Pancreas (tissue), 10 donors: ENCODE results near the gene CTIF. TPM values are rescaled to one million over a fixed set of nuclear protein-coding genes. Genes with fewer than 3 reads are reported as not detected.
A peak's percentile ranks its signal among the peaks of the same experiment; 100 is the strongest.

Experiments
- ATAC-seq, 4 donors: fragments of 200-7000 bp; cut with Tn5 transposase; one replicate each; pipeline versions ENCODE4 v1.8.0 to v1.9.1; 2020; ENCODE audit warnings: mild to moderate bottlenecking in 4 of 4, moderate library complexity in 4 of 4
- DNase-seq, 6 donors: peaks; one replicate each; pipeline ENCODE4 v3.0.0-alpha.2; 2020
- FAIRE-seq: peaks from 2 replicates; lab custom pipeline; 2012; peaks lifted over from hg19 to GRCh38; lab: Jason Lieb, UNC
- H3K27ac ChIP-seq, 4 donors: fragments of 200-600 bp; sonication (generic); 1 replicate in 3 of 4; 2 replicates in 1 of 4; pipeline versions ENCODE4 v1.5.0 to v1.8.0; 2020
- H3K27me3 ChIP-seq, 4 donors: fragments of 200-600 bp; one replicate each; pipeline ENCODE4 v1.8.0; 2021
- H3K36me3 ChIP-seq, 3 donors: fragments of 200-600 bp; sonication (generic) in 1 of 3; one replicate each; pipeline versions ENCODE4 v1.5.0 to v1.8.0; 2020 to 2021
- H3K4me1 ChIP-seq, 3 donors: fragments of 200-600 bp; one replicate each; pipeline ENCODE4 v1.8.0; 2021
- H3K4me3 ChIP-seq, 4 donors: fragments of 200-600 bp; sonication (generic) in 2 of 4; one replicate each; pipeline versions ENCODE4 v1.5.0 to v1.8.0; 2020 to 2021
- H3K9me3 ChIP-seq, 4 donors: fragments of 200-600 bp; one replicate each; pipeline ENCODE4 v1.8.0; 2021
- WGBS, 2 donors: extraction: QIAGEN DNeasy Blood & Tissue Kit; methylation state at CpG; one replicate each; pipeline ENCODE4 v1.1.7; 2013; 5-methylcytosine and 5-hydroxymethylcytosine counted together
- intact Hi-C, 3 donors: fragments of 100-400 bp; cut with DNase I; formaldehyde crosslinking; loops; one replicate each; pipeline versions ENCODE4 v1.11.1 to v1.14.2; 2022
- polyA plus RNA-seq, 2 donors: library from polyadenylated mRNA; stranded (reverse); fragments of 200-250 nt; gene quantifications; one replicate each; pipeline ENCODE4 v1.2.3, GENCODE V29; 2013
- total RNA-seq, 6 donors: library from RNA; stranded (reverse); fragmentation: NEBNext Ultra II Directional in 4 of 6; extraction: Animal tissue kit (Norgen Biotek cat#: 25700) in 4 of 6; gene quantifications; one replicate each; pipeline versions ENCODE4 v1.2.1 to v1.2.4, GENCODE V29; 2021 to 2023
- TF ChIP-seq, protein P1 (sequence below), 4 donors: fragments of 200-600 bp; sonication (generic) in 3 of 4; IDR thresholded peaks; one replicate each; pipeline versions ENCODE4 v1.5.0 to v1.8.0; 2021; ENCODE audit warnings: antibody characterized with exemption in 4 of 4
- donor health status: healthy with polysubstance abuse.
- donor health status: DM: no; HTN: no; CAD: no; lungs with moderate emphysema.
- donor health status: DM: no; HTN: no; CAD: no.
- donor health status: control.
- donor health status: control.
- donor health status: Bipolar disorder and iron deficiency.
- donor health status: DM: yes; HTN: yes; CAD: no.
- donor health status: DM: no; HTN: no; CAD: no.
- donor health status: DM: no; HTN: no; CAD: no.
- donor health status: DM: yes; HTN: yes; CAD: no.

CTIF gene
- total and polyA plus RNA-seq, 8 donors = 15.1 to 27.4 (median 16.7) TPM

DNA sequence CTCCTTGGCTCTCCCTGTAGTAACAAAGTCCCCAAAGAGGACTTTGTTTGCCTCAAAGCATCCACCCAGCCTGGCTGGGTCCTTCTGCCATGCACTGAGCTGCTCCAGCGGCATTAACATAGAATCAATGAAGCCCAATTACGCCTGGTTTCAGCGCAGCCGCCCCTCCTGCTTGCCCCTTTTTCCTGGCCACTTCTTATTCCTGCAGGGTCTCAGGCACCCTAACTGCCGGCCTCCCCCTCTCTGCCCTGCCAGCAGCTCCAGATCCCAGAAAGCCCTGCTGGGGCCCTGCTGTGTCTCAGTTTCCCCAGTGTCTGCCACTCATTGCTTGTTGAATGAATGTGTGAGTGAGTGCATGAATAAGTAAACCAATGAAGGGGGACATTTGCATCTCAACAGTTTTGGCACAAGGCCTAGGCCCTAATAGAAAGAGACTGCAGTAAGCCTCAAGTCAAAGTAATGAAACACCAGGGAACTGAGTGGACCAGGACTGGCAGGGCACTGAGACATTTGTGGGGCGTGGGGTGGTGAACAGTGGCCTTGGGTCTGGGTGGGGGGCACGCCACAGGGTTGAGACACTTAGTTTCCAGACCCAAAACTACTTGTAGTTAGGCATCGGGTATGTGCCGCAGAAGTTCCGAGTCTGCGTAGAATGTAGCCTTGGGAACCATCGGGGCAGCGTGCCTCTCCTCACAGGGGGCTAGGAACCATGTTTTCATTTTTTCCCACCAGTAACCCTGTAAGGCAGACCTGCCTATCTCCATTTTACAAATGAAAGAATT, 351.3 kb downstream of the CTIF start:
- DNase-seq = peak in 1 of 6 donors; percentile 44
- no peak for ATAC-seq
- H3K27ac ChIP-seq = no peak overlapping the region
- 93 to 95% methylated on average over 13 of the region's 13 CpGs for WGBS, 2 donors
- H3K4me1 ChIP-seq = no peaks in the 10 kb centered on the region
- H3K9me3 ChIP-seq = no peaks in the 10 kb centered on the region
- TF ChIP-seq, protein P1, sequence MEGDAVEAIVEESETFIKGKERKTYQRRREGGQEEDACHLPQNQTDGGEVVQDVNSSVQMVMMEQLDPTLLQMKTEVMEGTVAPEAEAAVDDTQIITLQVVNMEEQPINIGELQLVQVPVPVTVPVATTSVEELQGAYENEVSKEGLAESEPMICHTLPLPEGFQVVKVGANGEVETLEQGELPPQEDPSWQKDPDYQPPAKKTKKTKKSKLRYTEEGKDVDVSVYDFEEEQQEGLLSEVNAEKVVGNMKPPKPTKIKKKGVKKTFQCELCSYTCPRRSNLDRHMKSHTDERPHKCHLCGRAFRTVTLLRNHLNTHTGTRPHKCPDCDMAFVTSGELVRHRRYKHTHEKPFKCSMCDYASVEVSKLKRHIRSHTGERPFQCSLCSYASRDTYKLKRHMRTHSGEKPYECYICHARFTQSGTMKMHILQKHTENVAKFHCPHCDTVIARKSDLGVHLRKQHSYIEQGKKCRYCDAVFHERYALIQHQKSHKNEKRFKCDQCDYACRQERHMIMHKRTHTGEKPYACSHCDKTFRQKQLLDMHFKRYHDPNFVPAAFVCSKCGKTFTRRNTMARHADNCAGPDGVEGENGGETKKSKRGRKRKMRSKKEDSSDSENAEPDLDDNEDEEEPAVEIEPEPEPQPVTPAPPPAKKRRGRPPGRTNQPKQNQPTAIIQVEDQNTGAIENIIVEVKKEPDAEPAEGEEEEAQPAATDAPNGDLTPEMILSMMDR (IDR thresholded peaks at IDR 0.05) = no peak
- no peak overlapping the region for H3K4me3 ChIP-seq
- H3K36me3 ChIP-seq = no peaks in the 10 kb centered on the region
- intact Hi-C loops = no loop called here
- no peaks in the 10 kb centered on the region for H3K27me3 ChIP-seq
- FAIRE-seq = no peak

DNA sequence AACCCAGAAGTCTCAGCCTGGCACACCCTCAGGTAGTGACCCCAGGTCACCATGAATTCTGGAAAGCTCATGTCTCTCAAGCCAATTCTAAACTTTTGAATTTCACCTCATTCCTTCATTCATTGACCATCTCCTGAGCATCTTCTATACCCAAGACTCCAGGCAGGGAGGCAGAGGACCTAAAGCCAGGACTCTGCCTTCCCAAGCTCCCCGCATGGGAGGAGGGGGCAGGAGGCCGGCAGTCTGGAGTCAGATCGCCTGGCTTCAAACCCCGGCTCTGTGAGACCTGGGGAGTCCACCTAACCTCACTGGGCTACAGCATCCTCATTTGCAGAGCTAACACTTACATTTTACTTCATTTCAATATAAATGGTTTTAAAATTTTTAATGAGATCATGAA, 352.9 kb downstream of the CTIF start:
- H3K9me3 ChIP-seq = no peaks in the 10 kb centered on the region
- H3K27ac ChIP-seq = no peak overlapping the region
- 96 to 100% methylated on average over 4 of the region's 4 CpGs for WGBS, 2 donors
- TF ChIP-seq, protein P1 (IDR thresholded peaks at IDR 0.05) = no peak
- H3K36me3 ChIP-seq = no peaks in the 10 kb centered on the region
- no peak overlapping the region for H3K4me3 ChIP-seq
- ATAC-seq (no peak), FAIRE-seq (no peak), DNase-seq (peak in 1 of 6 donors; percentile 30)
- no peaks in the 10 kb centered on the region for H3K4me1 ChIP-seq
- no peaks in the 10 kb centered on the region for H3K27me3 ChIP-seq
- intact Hi-C loops = no loop called here

DNA sequence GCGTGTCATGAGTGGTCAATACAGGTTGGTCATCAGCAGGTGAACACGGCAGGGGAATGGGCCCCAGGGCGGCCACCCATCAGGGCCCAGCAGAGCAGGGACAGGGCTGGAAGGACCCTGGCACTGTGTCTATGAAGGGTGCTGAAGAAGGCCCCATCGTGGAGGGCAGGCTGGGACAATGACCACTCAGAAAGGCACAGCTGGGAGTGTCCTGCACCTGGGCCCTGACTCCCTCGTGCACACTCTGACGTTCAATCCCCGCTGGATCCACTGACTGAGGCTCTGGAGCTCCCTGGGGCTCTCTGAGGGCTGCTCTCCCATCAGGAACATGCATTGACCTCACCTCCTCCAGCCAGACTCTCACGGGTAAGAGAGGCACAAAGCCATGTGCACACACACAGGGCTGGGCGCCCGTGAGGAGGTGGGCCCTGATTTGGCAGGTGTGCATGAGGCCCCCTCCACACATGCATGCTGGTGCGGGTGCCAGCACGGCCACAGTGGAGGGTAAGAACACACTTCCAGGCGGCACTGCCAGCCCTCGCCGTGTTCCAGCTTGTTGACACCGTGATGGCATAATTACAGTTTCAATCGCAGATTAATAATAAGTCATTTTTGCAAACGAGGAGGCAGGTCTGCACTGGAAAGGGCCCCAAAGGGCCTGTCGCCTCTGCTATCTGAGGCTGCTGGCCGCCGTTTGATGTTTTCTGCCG, 353.5 kb downstream of the CTIF start:
- FAIRE-seq = no peak
- no peaks in the 10 kb centered on the region for H3K27me3 ChIP-seq
- WGBS, 2 donors = 85 to 91% methylated on average over 22 of the region's 22 CpGs
- peak in 1 of 6 donors; percentile 54 for DNase-seq
- H3K4me3 ChIP-seq = no peak overlapping the region
- H3K36me3 ChIP-seq = no peaks in the 10 kb centered on the region
- TF ChIP-seq, protein P1 (IDR thresholded peaks at IDR 0.05) = no peak
- no peaks in the 10 kb centered on the region for H3K9me3 ChIP-seq
- intact Hi-C loops = no loop called here
- no peaks in the 10 kb centered on the region for H3K4me1 ChIP-seq
- ATAC-seq = no peak
- H3K27ac ChIP-seq = no peak overlapping the region

DNA sequence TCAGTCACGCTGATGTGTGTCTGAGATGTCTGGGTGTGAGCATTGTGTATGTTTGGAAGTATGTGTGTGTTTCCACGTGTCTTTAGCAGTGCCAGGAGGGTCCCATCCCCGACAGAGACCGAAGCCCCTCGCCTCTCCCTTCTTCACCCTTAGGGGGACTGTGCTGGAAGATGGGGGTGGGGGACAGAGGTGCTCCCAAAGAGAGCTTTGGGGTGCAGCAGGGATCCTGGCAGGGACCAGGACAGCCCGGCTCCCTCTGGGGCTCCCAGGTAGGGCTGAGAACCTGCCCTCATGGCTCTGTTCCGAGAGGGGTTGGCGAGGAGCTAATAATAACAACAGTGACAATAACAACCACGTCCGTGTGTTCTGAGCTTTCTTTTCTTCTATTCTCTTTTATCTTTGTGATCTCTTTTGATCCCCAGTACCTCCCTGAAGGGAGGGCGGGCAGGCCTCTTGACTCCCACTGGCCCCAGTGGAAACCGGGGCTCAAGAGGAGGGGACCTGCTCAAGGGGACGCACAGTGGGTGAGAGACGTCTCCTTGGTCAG, 354.3 kb downstream of the CTIF start:
- H3K9me3 ChIP-seq = no peaks in the 10 kb centered on the region
- no peak for FAIRE-seq
- no peaks in the 10 kb centered on the region for H3K36me3 ChIP-seq
- no peak for ATAC-seq
- H3K4me3 ChIP-seq = no peak overlapping the region
- WGBS, 2 donors = 87 to 89% methylated on average over 14 of the region's 14 CpGs
- DNase-seq = peak in 1 of 6 donors; percentile 32
- intact Hi-C loops = no loop called here
- H3K4me1 ChIP-seq = no peaks in the 10 kb centered on the region
- H3K27ac ChIP-seq = no peak overlapping the region
- TF ChIP-seq, protein P1 (IDR thresholded peaks at IDR 0.05) = no peak
- H3K27me3 ChIP-seq = no peaks in the 10 kb centered on the region
